DOHH2 (cell line): ENCODE results near the gene ARAP3.

Experiments
- H3F3A ChIP-seq: fragments of 200-600 bp; sonication (generic), shearing (Covaris generic); 2 replicates; pipeline ENCODE4 v1.6.0; 2016; ENCODE audit warnings: antibody characterized with exemption, mild to moderate bottlenecking; ENCODE audit not compliant: control insufficient read depth, insufficient read depth
- H3K27ac ChIP-seq: fragments of 200-600 bp; sonication (generic); 2 replicates; pipeline ENCODE4 v1.5.1; 2014; ENCODE audit warnings: low read depth, mild to moderate bottlenecking, low read length, moderate library complexity
- H3K27me3 ChIP-seq: fragments of 200-600 bp; sonication (generic); 2 replicates; pipeline ENCODE4 v1.6.1; 2014; ENCODE audit warnings: mild to moderate bottlenecking, low read length, mixed read lengths; ENCODE audit not compliant: control insufficient read depth
- H3K36me3 ChIP-seq: fragments of 200-600 bp; sonication (generic); 2 replicates; pipeline ENCODE4 v1.6.1; 2014; ENCODE audit warnings: mild to moderate bottlenecking, low read length, moderate library complexity, mixed read lengths; ENCODE audit not compliant: control insufficient read depth
- H3K4me1 ChIP-seq: fragments of 200-600 bp; sonication (generic); 2 replicates; pipeline ENCODE4 v1.6.1; 2014; ENCODE audit warnings: mild to moderate bottlenecking, low read length, mixed read lengths; ENCODE audit not compliant: control insufficient read depth
- H3K4me2 ChIP-seq: fragments of 200-600 bp; sonication (generic); 2 replicates; pipeline ENCODE4 v1.6.0; 2014; ENCODE audit warnings: mild to moderate bottlenecking, low read length, moderate library complexity
- H3K4me3 ChIP-seq: fragments of 200-600 bp; sonication (generic); 2 replicates; pipeline ENCODE4 v1.5.1; 2014; ENCODE audit warnings: mild to moderate bottlenecking, low read length, mixed read lengths
- H3K79me2 ChIP-seq: fragments of 200-600 bp; sonication (generic); 2 replicates; pipeline ENCODE4 v1.6.1; 2014; ENCODE audit warnings: mild to moderate bottlenecking, low read length, mixed read lengths; ENCODE audit not compliant: control insufficient read depth
- H3K9me2 ChIP-seq: fragments of 200-600 bp; sonication (generic); replicated peaks from 2 replicates; pipeline ENCODE4 v1.6.1; 2014; ENCODE audit warnings: mild to moderate bottlenecking, low read length, mixed read lengths; ENCODE audit not compliant: control insufficient read depth
- H3K9me3 ChIP-seq: fragments of 200-600 bp; sonication (generic); 2 replicates; pipeline ENCODE4 v1.6.1; 2014; ENCODE audit warnings: antibody characterized with exemption, low read length, mixed read lengths; ENCODE audit not compliant: control insufficient read depth, insufficient read depth
- H4K20me1 ChIP-seq: fragments of 200-600 bp; sonication (generic); 2 replicates; pipeline ENCODE4 v1.6.0; 2014; ENCODE audit warnings: low read depth, mild to moderate bottlenecking, antibody characterized with exemption, low read length, moderate library complexity; ENCODE audit not compliant: control insufficient read depth, insufficient read depth
- CTCF ChIP-seq: fragments of 200-600 bp; sonication (generic); IDR thresholded peaks from one replicate; pipeline ENCODE4 v1.5.1; 2014; ENCODE audit warnings: antibody characterized with exemption, mild to moderate bottlenecking, low read depth, low read length; ENCODE audit not compliant: poor library complexity, severe bottlenecking
- EZH2phosphoT487 ChIP-seq: fragments of 200-600 bp; sonication (generic); IDR thresholded peaks from 2 replicates; pipeline ENCODE4 v1.6.1; 2017; ENCODE audit warnings: borderline replicate concordance, mild to moderate bottlenecking, antibody characterized with exemption, low read length, moderate library complexity, mixed read lengths

ARAP3 gene

GRCh38 chr5:141637123-141637766 lies 44.8 kb downstream of the ARAP3 start:
- Histone ChIP-seq H3K9me2 (no peaks in the 10 kb centered on the region), H4K20me1 (peaks cover 21% of the 10 kb centered on the region; the same call in 1 of the 2 replicates), H3K4me3 (peak overlapping the region; percentile 96), H3K27ac (peak overlapping the region; percentile 50), H3K4me2 (peak overlapping the region; percentile 74), H3K27me3 (no peaks in the 10 kb centered on the region), H3K36me3 (peaks cover 69% of the 10 kb centered on the region), H3F3A (peaks cover 9% of the 10 kb centered on the region), H3K79me2 (peaks cover 63% of the 10 kb centered on the region), H3K4me1 (peaks cover 36% of the 10 kb centered on the region), H3K9me3 (no peaks in the 10 kb centered on the region)
- no peak for TF ChIP-seq CTCF

- Histone ChIP-seq H3K9me2 (no peaks in the 10 kb centered on the region), H4K20me1 (peaks cover 21% of the 10 kb centered on the region; the same call in 1 of the 2 replicates), H3F3A (peaks cover 6% of the 10 kb centered on the region), H3K27me3 (no peaks in the 10 kb centered on the region), H3K36me3 (peaks cover 71% of the 10 kb centered on the region), H3K79me2 (peaks cover 67% of the 10 kb centered on the region), H3K27ac (peak within 1 kb of the TSS; percentile 50), H3K4me3 (peak within 1 kb of the TSS; percentile 96), H3K9me3 (no peaks in the 10 kb centered on the region), H3K4me2 (peak within 1 kb of the TSS; percentile 74), H3K4me1 (peaks cover 36% of the 10 kb centered on the region)
- TF ChIP-seq EZH2phosphoT487, result no peak
- no peak for TF ChIP-seq CTCF
These were observed 45.5 kb downstream of the ARAP3 start, which contains the start of the genes HDAC3 and RELL2 for GRCh38 chr5:141636413-141637122. HDAC3 (minus strand) TSS chr5:141636849; CDS start chr5:141636790, 59 bp downstream. RELL2 (plus strand) TSS chr5:141636997; CDS start chr5:141638226, 1,229 bp downstream.

GRCh38 chr5:141636106-141636412 lies 46.0 kb downstream of the ARAP3 start:
- peaks cover 70% of the 10 kb centered on the region for H3K79me2 ChIP-seq

More at GRCh38 chr5:141636106-141636412, 46.0 kb downstream of the ARAP3 start:
- Histone ChIP-seq H3K4me2 (peak overlapping the region; percentile 74), H3F3A (peaks cover 6% of the 10 kb centered on the region), H3K36me3 (peaks cover 72% of the 10 kb centered on the region), H3K27ac (peak overlapping the region; percentile 34; the same call in 1 of the 2 replicates), H3K27me3 (no peaks in the 10 kb centered on the region), H4K20me1 (peaks cover 21% of the 10 kb centered on the region; the same call in 1 of the 2 replicates), H3K4me3 (peak overlapping the region; percentile 96), H3K9me3 (no peaks in the 10 kb centered on the region), H3K4me1 (peaks cover 36% of the 10 kb centered on the region), H3K9me2 (no peaks in the 10 kb centered on the region)
- TF ChIP-seq CTCF (no peak), EZH2phosphoT487 (no peak)
